Fibroblast of skin of left quadriceps (primary cell): Measurements from ENCODE around the gene FARS2.

Source experiments
- DNase-seq, 2 experiments: peaks; one replicate each; pipeline ENCODE4 v3.0.0-alpha.2; 2013; ENCODE audit warnings: low read depth in 2 of 2

FARS2 gene

GRCh38 chr6:5287205-5287965 is 26.1 kb downstream of the FARS2 start:
- DNase-seq, result peak; percentile 59 to 61

- DNase-seq, result no peak
Observed at GRCh38 chr6:5287966-5288297, 26.6 kb downstream of the FARS2 start.

GRCh38 chr6:5290097-5290496 is 28.8 kb downstream of the FARS2 start:
- no peak for DNase-seq

GRCh38 chr6:5290500-5290899 is 29.2 kb downstream of the FARS2 start:
- no peak for DNase-seq

DNA sequence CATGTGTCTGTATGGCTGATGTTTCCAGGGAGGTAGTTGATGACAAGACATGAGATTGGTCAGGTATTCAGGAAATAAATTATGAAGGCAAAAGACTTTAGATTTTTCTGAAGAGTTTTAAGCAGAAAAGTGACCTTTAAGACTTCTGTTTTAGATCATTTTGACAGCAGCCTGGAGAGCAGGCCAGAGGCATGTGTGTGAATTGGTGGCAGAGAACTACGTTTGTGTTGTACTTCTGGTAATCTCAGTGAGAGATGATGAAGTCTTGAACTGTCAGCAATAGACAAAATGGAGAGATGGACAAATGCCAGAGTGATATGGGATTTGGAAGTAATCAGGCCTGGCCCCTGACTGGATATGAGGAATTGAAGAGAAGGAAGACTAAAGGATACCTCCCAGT is 30.8 kb downstream of the FARS2 start:
- DNase-seq, result no peak

GRCh38 chr6:5293692-5294091 is 32.4 kb downstream of the FARS2 start:
- DNase-seq, result no peak

DNA sequence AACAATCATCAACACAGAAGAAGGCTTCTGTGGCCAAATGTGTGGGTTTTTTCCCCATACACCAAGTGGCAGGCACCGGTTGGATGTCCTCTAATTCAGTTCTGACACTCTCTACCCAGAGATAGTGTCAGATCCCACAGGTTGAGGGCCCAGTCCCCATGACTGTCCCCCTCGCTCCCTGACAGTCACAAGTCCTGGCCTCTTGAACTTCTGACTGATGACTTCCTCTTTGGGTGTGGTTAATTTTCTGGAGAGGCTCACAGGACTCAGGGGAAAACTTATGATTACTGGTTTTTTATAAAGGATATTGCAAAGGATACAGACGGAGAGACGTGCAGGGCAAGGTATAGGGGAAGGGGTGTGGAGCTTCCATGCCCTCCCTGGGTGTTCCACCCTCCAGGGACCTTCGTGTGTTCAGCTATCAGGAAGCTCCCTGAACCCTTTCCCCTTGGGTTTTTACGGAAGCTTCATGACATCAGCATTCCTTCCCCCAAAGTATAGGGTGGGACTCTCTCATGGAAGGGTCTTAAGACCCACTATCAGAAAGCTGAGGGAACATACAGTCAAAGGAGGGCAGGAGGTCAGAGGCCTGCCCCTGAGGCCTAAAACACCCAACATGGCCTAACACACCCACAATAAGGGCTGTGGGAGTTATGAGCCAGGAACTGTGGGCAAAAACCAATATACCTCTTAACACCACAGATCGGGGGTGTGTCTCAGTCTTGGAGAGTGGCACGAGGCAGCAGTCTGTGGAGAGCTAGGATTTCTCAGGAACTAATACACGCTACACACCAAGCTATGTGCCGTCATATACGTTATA is 33.3 kb downstream of the FARS2 start:
- DNase-seq, result no peak

GRCh38 chr6:5295623-5296022 is 34.3 kb downstream of the FARS2 start:
- no peak for DNase-seq

DNA sequence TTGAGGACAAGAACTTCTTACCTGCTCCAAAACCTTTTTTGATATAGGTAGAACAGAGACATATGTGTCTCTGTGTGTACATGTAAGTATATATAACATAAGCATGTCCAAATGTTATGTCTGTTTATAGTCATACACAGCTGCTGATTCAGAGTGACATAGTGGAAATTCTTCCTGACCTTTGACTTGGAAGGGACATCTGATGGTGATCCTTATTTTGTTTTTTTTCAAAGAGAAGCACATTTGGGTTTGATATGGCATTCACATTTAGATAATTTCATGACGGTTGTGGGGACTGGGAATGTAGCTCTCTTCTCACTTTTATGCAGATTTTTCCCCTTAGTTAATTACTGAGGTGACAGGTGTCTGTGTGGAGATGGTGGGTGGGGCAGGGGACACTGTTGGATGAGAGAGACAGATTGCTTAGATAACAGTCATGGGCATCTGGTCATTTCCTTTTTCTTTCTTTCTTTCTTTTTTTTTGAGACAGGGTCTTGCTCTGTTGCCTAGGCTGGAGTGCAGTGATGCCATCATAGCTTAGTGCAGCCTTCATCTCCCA is 39.0 kb downstream of the FARS2 start:
- no peak for DNase-seq

GRCh38 chr6:5302220-5302946 is 41.1 kb downstream of the FARS2 start:
- no peak for DNase-seq

DNA sequence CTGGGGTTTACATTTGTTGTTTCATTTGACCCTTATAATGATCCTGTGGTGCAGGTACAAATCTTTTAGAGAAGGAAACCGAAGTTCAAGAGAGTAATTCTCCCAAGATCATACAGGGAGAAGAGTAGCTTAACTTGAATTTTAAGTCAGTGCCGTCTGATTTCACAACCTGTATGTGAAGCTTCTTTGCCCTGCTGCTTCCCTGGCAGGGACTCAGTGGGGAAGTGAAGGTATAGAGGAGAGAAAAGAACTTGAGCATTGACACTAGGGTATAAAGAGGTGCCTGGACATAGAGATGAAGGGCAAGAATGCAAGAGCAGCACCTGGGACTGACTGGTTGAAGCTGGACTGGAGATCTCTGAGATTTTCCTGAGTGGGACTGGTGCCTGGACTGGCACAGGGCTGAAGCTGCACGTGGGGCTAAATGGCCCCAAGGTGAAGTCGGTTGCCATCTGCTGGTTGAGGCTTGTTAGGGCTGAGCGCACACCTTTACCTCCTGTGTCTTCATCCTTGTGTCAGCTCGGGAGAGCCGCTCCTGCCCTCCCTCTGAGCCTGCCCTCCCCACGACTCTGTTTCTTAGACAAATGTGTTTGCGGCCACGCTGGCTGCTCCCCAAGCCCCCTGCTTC is 41.8 kb downstream of the FARS2 start:
- DNase-seq, result no peak

DNA sequence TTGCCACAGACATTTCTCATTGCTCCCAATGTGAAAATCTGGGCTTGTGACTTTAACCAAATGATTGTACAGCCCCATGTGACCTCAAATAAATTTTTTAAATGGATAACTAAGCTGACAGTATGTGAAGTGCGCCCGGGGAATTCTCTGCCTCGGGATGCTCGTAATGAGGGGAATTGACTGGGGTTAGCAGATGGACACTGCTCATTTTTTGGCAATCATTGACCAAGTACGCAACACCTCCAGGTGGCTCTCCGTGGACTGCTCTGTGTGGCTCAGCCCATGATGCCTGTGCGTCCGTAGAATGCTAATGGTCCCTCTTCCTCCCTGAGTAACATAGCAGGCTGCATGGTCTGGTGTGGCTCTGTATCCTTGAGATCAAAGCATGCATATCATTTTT is 42.4 kb downstream of the FARS2 start:
- no peak for DNase-seq

DNA sequence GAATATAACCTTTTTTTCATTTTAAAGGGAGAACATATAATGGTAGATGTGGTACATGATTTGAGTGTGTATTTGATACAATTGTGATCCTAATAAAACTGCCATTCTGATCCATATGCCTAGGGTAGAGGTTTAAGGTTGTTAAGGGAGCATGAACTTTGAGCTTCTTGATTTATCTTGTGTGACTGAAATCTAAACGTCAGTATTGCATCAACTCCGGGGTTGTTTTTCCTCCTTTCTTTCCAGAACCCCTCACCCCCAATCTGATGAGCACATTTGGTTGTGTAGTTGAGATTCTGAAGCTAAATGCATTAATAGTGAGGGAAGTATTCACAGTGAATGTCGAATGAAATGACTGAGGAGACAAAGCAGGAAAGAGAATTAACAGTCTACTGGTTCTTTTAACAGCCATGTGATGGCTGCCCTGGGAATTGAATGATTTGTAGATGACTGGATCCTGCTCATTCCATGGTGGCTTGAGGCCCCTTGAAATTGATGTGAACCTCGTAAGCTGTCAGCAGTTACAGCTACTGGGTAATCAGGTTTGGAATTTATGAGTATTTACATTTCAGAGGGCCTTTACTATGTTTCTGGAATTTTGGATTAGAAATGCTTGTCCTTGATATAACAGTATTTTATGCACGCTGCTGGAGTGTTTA is 44.8 kb downstream of the FARS2 start:
- DNase-seq, result peak; percentile 57 to 60

DNA sequence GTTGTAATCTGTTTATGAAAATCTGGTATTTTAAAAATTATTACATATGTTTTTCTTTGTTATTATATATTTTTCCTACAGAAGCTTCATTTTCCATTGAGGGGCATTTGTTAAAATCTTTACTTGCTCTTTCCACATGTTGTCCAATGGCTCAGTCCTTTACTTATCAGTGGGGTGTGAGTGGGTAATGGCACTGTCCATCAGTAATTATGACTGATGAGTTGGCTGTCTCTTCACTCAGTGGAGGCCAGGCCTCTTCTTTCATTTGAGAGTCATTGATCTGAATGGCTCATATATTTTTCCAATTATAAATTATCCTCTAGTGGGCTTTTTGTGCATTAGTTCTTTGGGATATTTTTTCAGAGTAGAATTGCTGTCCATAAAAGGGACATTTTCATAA is 45.7 kb downstream of the FARS2 start:
- DNase-seq, result no peak

DNA sequence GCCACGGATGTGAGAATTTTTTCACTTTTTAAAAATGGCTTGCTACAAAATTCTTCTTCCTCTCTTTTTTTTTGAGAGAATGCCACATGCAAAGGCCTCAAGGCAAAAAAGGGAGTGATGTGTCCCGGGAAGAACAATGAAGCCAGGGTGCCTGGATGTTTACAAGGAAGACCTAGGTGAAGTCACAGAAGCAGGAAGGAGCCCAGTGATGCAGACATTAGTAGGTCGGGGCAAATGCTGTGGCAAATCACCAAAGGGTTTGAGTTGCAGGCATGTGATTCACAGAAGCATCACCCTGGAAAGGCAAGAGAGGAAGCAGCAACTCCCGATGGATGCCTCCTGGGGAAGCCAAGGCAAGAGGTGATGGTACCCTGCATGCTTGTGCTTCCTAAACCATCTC is 46.8 kb downstream of the FARS2 start:
- no peak for DNase-seq

GRCh38 chr6:5314191-5314865 is 53.0 kb downstream of the FARS2 start:
- DNase-seq, result no peak

DNA sequence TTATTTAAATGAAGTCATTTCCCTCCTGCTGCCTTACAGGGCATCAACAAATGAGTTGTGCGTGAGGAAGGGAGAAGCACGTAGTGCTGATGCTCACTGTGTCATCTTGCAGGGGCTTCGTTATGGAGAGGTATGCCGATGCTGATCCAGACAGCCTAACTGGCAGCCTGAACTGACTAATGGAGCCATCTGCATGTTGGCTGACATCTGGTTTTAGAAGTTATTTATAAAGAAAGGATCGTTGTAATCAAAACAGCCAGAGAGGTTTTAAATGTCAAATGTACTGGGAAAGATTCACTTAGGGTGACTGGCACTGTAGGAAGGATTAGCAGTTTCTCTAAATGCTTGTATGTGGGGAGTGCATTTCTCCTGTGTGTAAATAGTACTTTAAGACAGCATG is 54.6 kb downstream of the FARS2 start:
- no peak for DNase-seq

DNA sequence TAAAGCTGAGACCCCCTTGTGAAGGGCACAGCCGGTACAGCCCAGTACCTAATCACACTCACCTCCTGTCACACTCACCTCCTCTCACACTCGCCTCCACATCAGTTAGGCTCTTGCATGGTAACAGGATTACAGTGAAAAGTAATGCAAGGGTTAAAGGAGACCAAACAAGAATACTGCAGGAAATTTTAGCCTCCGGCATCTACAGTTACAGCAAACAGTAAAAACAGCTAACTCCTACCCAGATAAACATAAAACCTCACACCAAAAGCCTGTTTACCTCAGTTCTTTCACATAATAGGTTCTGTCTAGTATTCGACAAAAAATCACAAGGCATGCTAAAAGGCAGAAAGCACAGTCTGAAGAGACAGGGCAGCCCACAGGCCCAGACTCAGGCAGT is 55.6 kb downstream of the FARS2 start:
- no peak for DNase-seq

DNA sequence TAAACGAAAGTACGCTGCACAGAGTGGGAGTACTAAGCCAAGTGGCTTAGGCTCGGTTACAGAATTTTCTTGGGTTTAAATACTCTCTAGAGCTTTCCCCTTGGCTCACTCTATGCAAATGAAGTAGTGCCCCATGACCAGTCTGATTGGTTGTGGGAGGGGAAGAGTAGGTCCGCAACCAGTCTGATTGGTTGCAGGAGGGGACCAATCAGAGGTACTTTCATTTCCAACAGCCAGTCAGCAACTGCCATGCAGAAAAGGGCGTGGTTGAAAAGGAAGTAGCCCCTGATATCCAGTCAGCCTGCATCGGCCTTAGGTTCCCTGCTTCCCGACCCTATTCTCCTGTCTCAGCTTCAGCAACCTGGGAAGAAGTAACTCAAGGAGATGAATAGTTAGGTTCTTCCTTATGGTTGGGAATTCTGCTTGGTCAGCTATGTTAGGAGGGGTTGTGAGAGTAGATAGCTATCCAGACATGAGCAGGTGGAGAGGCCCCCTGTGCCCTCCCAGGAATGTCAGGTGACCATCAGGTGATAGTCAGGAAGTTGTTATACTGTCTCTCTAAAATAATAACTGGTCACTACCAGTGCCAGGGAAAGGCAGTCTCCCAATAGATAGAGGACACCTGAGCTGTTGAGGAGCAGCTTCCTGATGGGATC is 57.4 kb downstream of the FARS2 start:
- DNase-seq, result no peak

DNA sequence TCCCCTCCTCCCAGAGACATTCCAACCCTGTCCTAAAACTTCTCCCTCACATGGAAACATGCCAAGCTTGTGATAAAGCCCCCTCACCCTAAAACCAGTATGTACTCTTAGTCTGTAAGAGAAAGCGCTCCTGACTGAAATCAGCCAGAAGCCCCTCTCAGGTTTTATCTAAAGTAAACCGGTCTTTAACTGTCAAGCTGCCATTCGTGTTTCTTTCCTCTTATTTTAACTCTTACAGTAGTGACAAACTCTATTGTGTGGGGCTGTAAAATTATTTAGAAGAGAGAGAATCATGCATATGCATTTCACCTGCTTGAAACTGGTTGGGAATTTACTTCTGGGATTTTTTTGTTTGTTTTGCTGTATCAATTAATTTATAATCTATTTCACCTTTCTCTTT is 62.7 kb downstream of the FARS2 start:
- DNase-seq, result no peak
